Endothelial cell of umbilical vein (primary cell): ENCODE data around the gene LONP1. TPM values are rescaled to one million over a fixed set of nuclear protein-coding genes. Genes with fewer than 3 reads are reported as not detected.

Source experiments
- BruUV-seq: library from RNA; stranded (reverse); fragments of 400-500 nt; replicated peaks from 2 replicates; lab custom pipeline; 2021; lab: Mats Ljungman, UMichigan
- CTCF ChIA-PET: fragments of 300-600, 350-600 bp; sonication (Branson Sonifier 250); formaldehyde crosslinking; loops from one replicate; lab custom pipeline; 2021; ENCODE audit warnings: antibody characterized with exemption, inconsistent platforms; lab: Charles Lee
- POLR2A ChIA-PET: fragments of 300-600, 350-600 bp; sonication (Branson Sonifier 250); formaldehyde crosslinking; loops from one replicate; lab custom pipeline; 2021; ENCODE audit warnings: antibody characterized with exemption, inconsistent platforms; lab: Charles Lee
- DNase-seq: peaks from one replicate; pipeline ENCODE4 v3.0.0-alpha.2; 2011; ENCODE audit warnings: low read depth, low spot score
- FAIRE-seq: peaks from 2 replicates; lab custom pipeline; 2011; peaks lifted over from hg19 to GRCh38; lab: Jason Lieb, UNC
- H2AFZ ChIP-seq: 2 replicates; pipeline ENCODE4 v1.6.0; 2012; ENCODE audit warnings: low read depth, low read length, control low read depth, inconsistent platforms
- H3K27ac ChIP-seq: 2 replicates; pipeline ENCODE4 v1.5.1; 2011; ENCODE audit warnings: low read depth, mild to moderate bottlenecking, control low read depth, low read length, moderate library complexity; ENCODE audit not compliant: insufficient read depth
- H3K27me3 ChIP-seq, 2 experiments: 2 replicates each; pipeline versions ENCODE4 v1.6.0 to v1.6.1; 2011; ENCODE audit warnings: low read length in 2 of 2, mixed read lengths in 1 of 2; ENCODE audit not compliant: control insufficient read depth in 2 of 2, insufficient read depth in 2 of 2
- H3K36me3 ChIP-seq, 2 experiments: 2 replicates in 1 of 2; 3 replicates in 1 of 2; pipeline ENCODE4 v1.5.1; 2011; ENCODE audit warnings: low read length in 2 of 2, mild to moderate bottlenecking in 1 of 2, moderate library complexity in 1 of 2; ENCODE audit not compliant: control insufficient read depth in 2 of 2, insufficient read depth in 2 of 2; ENCODE audit errors: extremely low read depth in 1 of 2
- H3K4me1 ChIP-seq: 3 replicates; pipeline ENCODE4 v1.5.1; 2011; ENCODE audit warnings: mild to moderate bottlenecking, low read length; ENCODE audit not compliant: control insufficient read depth, insufficient read depth; ENCODE audit errors: extremely low read depth
- H3K4me2 ChIP-seq: 2 replicates; pipeline ENCODE4 v1.6.1; 2011; ENCODE audit warnings: low read length, control low read depth, mixed read lengths; ENCODE audit not compliant: insufficient read depth
- H3K4me3 ChIP-seq, 3 experiments: fragments of 200-600 bp in 1 of 3; sonication (generic), shearing (Covaris generic) in 1 of 3; replicated peaks in 1 of 3; 2 replicates each; pipeline ENCODE4 v1.5.1; 2011 to 2016; ENCODE audit warnings: control low read depth in 3 of 3, low read length in 3 of 3, mild to moderate bottlenecking in 2 of 3, inconsistent platforms in 1 of 3, low read depth in 1 of 3, moderate library complexity in 1 of 3; ENCODE audit not compliant: insufficient read depth in 1 of 3
- H3K79me2 ChIP-seq: 2 replicates; pipeline ENCODE4 v1.6.0; 2012; ENCODE audit warnings: low read length, inconsistent platforms; ENCODE audit not compliant: control insufficient read depth, insufficient read depth
- H3K9ac ChIP-seq: replicated peaks from 2 replicates; pipeline ENCODE3; 2011; ENCODE audit warnings: low read length, control low read depth; ENCODE audit not compliant: insufficient read depth; ENCODE audit errors: extremely low read depth
- H3K9me1 ChIP-seq: replicated peaks from 3 replicates; pipeline ENCODE4 v1.6.0; 2011; ENCODE audit warnings: mild to moderate bottlenecking, low read length; ENCODE audit not compliant: control insufficient read depth, insufficient read depth; ENCODE audit errors: extremely low read depth
- H3K9me3 ChIP-seq: replicated peaks from 2 replicates; pipeline ENCODE4 v1.5.1; 2012; ENCODE audit warnings: low read length, inconsistent platforms; ENCODE audit not compliant: control insufficient read depth, insufficient read depth
- H4K20me1 ChIP-seq: replicated peaks from 2 replicates; pipeline ENCODE3; 2011; ENCODE audit warnings: mild to moderate bottlenecking, low read length; ENCODE audit not compliant: control insufficient read depth, insufficient read depth; ENCODE audit errors: extremely low read depth
- EZH2 ChIP-seq: IDR thresholded peaks from 2 replicates; pipeline ENCODE4 v1.6.1; 2012; ENCODE audit warnings: borderline replicate concordance, low read depth, mild to moderate bottlenecking, moderate library complexity, low read length, inconsistent platforms; ENCODE audit not compliant: severe bottlenecking
- FOS ChIP-seq: IDR thresholded peaks from 2 replicates; pipeline ENCODE4 v1.6.1; 2011; ENCODE audit warnings: mild to moderate bottlenecking, low read length, moderate library complexity, borderline replicate concordance; ENCODE audit not compliant: insufficient read depth
- GATA2 ChIP-seq: IDR thresholded peaks from 2 replicates; pipeline ENCODE4 v1.7.0; 2011; ENCODE audit warnings: low read depth, mild to moderate bottlenecking, moderate library complexity, mixed read lengths, low read length; ENCODE audit not compliant: insufficient read length, insufficient read depth
- JUN ChIP-seq: IDR thresholded peaks from 2 replicates; pipeline ENCODE4 v1.6.1; 2011; ENCODE audit warnings: borderline replicate concordance, low read depth; ENCODE audit not compliant: insufficient read length, insufficient read depth
- MYC ChIP-seq: IDR thresholded peaks from one replicate; pipeline ENCODE4 v1.6.1; 2011; ENCODE audit warnings: mild to moderate bottlenecking, low read depth, low read length
- POLR2A ChIP-seq: IDR thresholded peaks from 2 replicates; pipeline ENCODE4 v1.6.1; 2012; ENCODE audit warnings: low read depth, mild to moderate bottlenecking, control low read depth, low read length
- POLR2AphosphoS5 ChIP-seq: IDR thresholded peaks from 2 replicates; pipeline ENCODE4 v1.6.1; 2012; ENCODE audit warnings: low read depth, mild to moderate bottlenecking, control low read depth, low read length, moderate library complexity; ENCODE audit not compliant: insufficient read depth
- dilution Hi-C: fragments of 300-500 bp; cut with MboI; formaldehyde crosslinking; loops from one replicate; pipeline ENCODE4 v1.15.0; 2019; ENCODE audit warnings: low sequenced_read_pairs; ENCODE audit not compliant: extremely low pct_ligation_motif_present
- intact Hi-C: fragments of 100-400 bp; cut with micrococcal nuclease; formaldehyde crosslinking; loops from one replicate; pipeline ENCODE4 v1.10.0; 2022
- polyA plus RNA-seq, 4 experiments: library from polyadenylated mRNA; depleted of rRNA in 3 of 4; stranded (reverse) in 3 of 4; unstranded in 1 of 4; fragments of >200 nt; gene quantifications; 2 replicates each; pipeline versions ENCODE4 v1.2.1 to v1.2.3, GENCODE V29; 2011 to 2012; ENCODE audit warnings: missing spikeins in 1 of 4
- total RNA-seq: library from RNA; stranded (reverse); gene quantifications from 2 replicates; pipeline ENCODE4 v1.2.3, GENCODE V29; 2021
- TF ChIP-seq, protein P1 (sequence below), 2 donors: IDR thresholded peaks; 1 replicate in 1 of 2; 2 replicates in 1 of 2; pipeline ENCODE4 v1.5.1; 2011; ENCODE audit warnings: low read length in 2 of 2, mild to moderate bottlenecking in 2 of 2, moderate library complexity in 2 of 2, control low read depth in 1 of 2, inconsistent platforms in 1 of 2, low read depth in 1 of 2; ENCODE audit not compliant: insufficient read depth in 1 of 2; ENCODE audit errors: extremely low read depth in 1 of 2
- TF ChIP-seq, protein P2 (sequence below): IDR thresholded peaks from 2 replicates; pipeline ENCODE4 v1.6.1; 2011; ENCODE audit not compliant: insufficient read depth, insufficient read length

Gene LONP1
- total and polyA plus RNA-seq, 2 donors (not counting 3 experiments of a cell fraction or from before 2014, with no cell fraction given), result 70.0 to 95.7 TPM

DNA sequence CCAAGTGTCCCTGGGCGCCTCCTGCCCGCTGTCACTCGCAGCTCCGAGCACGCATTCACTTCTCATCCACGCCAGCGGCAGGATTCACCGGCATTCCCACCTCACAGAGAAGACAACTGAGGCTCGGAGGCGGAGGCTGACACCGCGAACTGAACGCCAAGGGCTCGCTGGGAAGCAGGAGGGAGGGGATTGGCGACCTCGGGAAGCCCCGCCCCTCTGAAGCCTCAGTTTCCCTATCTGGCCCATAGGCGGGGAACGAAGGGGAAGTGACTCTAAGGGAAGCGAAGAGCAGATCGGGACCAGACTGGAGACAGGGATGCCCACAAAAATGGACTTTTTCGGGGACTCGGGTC is 39.9 kb downstream of the LONP1 start:
- TF ChIP-seq GATA2, result no peak
- TF ChIP-seq, protein P1, sequence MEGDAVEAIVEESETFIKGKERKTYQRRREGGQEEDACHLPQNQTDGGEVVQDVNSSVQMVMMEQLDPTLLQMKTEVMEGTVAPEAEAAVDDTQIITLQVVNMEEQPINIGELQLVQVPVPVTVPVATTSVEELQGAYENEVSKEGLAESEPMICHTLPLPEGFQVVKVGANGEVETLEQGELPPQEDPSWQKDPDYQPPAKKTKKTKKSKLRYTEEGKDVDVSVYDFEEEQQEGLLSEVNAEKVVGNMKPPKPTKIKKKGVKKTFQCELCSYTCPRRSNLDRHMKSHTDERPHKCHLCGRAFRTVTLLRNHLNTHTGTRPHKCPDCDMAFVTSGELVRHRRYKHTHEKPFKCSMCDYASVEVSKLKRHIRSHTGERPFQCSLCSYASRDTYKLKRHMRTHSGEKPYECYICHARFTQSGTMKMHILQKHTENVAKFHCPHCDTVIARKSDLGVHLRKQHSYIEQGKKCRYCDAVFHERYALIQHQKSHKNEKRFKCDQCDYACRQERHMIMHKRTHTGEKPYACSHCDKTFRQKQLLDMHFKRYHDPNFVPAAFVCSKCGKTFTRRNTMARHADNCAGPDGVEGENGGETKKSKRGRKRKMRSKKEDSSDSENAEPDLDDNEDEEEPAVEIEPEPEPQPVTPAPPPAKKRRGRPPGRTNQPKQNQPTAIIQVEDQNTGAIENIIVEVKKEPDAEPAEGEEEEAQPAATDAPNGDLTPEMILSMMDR (IDR thresholded peaks at IDR 0.05; ENCODE audit: extremely low read depth in 1 of 2, insufficient read depth in 1 of 2, low read depth in 1 of 2, low read length in 2 of 2), result no peak
- no peaks in the 10 kb centered on the region for H3K9me1 ChIP-seq
- ChIA-PET POLR2A (no interaction called here), CTCF (interaction anchor here (1.0 kb wide), 1 partner anchor 10 kb away, joined by 4 read pairs; the partner anchor contains the start of gene RPL36)
- DNase-seq (no peak), FAIRE-seq (no peak)
- intact Hi-C loops (loop anchor here (1.0 to 2.0 kb wide), 2 partner anchors 10 to 57 kb away; partner anchors contain the start of genes RPL36, SAFB and SAFB2), dilution Hi-C loops (no loop called here)
- H3K9ac ChIP-seq, result peak overlapping the region; percentile 91
- peak overlapping the region; percentile 83 for H3K27ac ChIP-seq
- peak overlapping the region; percentile 91 for H3K4me2 ChIP-seq
- H3K27me3 ChIP-seq, result no peaks in the 10 kb centered on the region
- H3K4me1 ChIP-seq, result peaks cover 10% of the 10 kb centered on the region
- no peaks in the 10 kb centered on the region for H4K20me1 ChIP-seq
- H3K36me3 ChIP-seq, result peaks cover 0 to 5% of the 10 kb centered on the region in 2 experiments
- H3K9me3 ChIP-seq, result no peaks in the 10 kb centered on the region
- peak overlapping the region; percentile 65 to 91 (median 90) for H3K4me3 ChIP-seq
- peak overlapping the region; percentile 70 for H2AFZ ChIP-seq
- TSS peak; percentile 85 for BruUV-seq
- H3K79me2 ChIP-seq, result peaks cover 9% of the 10 kb centered on the region

DNA sequence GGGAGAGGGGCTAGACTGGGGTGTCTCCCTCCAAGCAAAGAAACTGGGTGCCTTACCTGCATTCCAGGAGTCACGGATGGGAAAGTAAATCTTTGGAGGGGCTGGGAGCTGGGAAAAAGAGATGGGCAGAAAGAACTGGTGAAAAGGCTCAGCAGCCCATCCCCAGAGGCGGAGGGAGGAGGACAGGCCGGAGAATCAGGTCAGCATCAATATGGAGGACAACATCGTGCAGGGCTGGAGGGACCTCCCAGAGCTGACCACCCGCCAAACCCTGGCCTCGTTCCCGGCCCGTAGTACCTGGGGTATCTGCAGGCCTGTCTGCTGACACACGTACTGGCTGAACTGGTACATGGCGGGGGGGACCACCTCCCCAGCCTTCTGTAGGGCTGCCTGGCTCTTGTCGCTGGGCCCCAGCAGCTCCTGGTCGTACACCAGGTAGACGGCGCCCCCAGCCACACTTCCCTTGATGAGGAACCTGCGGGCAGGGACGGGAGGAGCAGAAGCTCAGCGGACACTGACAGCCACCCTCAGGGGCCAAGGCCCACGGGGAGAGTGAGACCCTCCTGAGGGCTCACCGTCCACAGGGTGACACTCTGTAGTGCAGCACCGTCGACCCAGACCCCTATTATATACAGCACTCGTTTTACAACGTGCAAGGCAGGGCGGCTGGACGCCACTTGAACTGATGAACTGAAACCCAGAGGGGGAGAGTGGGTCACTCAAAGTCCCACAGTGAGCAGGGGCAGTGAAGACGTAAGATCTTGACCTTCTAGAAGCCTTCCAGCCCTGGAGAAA is 40.5 kb downstream of the LONP1 start:
- ChIA-PET POLR2A (no interaction called here), CTCF (interaction anchor here (1.0 kb wide), 1 partner anchor 10 kb away, joined by 4 read pairs; the partner anchor contains the start of gene RPL36)
- Histone ChIP-seq H3K4me2 (peak overlapping the region; percentile 91), H4K20me1 (no peaks in the 10 kb centered on the region), H3K27ac (no peak overlapping the region), H3K36me3 (peaks cover 0 to 5% of the 10 kb centered on the region in 2 experiments), H3K9me3 (no peaks in the 10 kb centered on the region), H3K4me1 (peaks cover 10% of the 10 kb centered on the region), H3K4me3 (peak overlapping the region; percentile 65 to 91 (median 90)), H3K27me3 (no peaks in the 10 kb centered on the region), H3K9ac (peak overlapping the region; percentile 91), H3K79me2 (peaks cover 9% of the 10 kb centered on the region), H3K9me1 (no peaks in the 10 kb centered on the region), H2AFZ (peak overlapping the region; percentile 70)
- BruUV-seq, result no TSS peak
- DNase-seq (no peak), FAIRE-seq (peak; percentile 40)
- intact Hi-C loops (loop anchor here (1.0 to 2.0 kb wide), 2 partner anchors 11 to 57 kb away; partner anchors contain the start of genes RPL36, SAFB and SAFB2), dilution Hi-C loops (no loop called here)
- TF ChIP-seq POLR2AphosphoS5 (no peak), JUN (no peak), MYC (no peak), EZH2 (no peak), GATA2 (no peak), POLR2A (no peak), FOS (no peak)
- TF ChIP-seq, protein P2, sequence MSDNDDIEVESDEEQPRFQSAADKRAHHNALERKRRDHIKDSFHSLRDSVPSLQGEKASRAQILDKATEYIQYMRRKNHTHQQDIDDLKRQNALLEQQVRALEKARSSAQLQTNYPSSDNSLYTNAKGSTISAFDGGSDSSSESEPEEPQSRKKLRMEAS, result no peak
- TF ChIP-seq, protein P1 (IDR thresholded peaks at IDR 0.05; ENCODE audit: extremely low read depth in 1 of 2, insufficient read depth in 1 of 2, low read depth in 1 of 2, low read length in 2 of 2), result no peak
